ENCODE results near the gene AQP12B. TPM values are rescaled to one million over a fixed set of nuclear protein-coding genes. Genes with fewer than 3 reads are reported as not detected.
"Not testable (repeated sequence)": the region's sequence is repeated elsewhere in the genome, so short reads cannot be mapped to it uniquely, and the experiment has no call there.

Gene AQP12B
- total RNA-seq, 2 donors from 2014 or later, result 0.85 to 2.4 TPM

DNA sequence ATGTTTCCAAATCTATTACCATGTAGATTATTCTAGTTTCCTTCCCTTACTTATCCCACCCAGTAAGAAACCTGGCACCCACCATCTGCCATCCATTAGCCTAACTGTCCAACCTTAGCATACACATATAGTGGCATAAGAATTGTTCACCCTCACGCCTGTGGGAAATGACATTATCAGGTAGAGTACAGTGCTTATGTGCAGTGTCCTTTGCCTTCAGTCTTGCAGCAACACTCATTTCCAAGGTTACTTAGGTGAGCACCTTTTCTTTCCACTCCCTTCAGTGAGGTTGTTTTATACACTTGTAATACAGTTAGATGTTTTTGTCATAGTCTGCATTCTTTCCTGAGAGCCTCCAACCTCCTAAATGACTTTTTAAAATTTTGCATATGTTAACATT, 18.1 kb downstream of the AQP12B start:
- ATAC-seq (no peak), DNase-seq (no peak)
- intact Hi-C loops (cut with DNase I, micrococcal nuclease), result no loop called here

DNA sequence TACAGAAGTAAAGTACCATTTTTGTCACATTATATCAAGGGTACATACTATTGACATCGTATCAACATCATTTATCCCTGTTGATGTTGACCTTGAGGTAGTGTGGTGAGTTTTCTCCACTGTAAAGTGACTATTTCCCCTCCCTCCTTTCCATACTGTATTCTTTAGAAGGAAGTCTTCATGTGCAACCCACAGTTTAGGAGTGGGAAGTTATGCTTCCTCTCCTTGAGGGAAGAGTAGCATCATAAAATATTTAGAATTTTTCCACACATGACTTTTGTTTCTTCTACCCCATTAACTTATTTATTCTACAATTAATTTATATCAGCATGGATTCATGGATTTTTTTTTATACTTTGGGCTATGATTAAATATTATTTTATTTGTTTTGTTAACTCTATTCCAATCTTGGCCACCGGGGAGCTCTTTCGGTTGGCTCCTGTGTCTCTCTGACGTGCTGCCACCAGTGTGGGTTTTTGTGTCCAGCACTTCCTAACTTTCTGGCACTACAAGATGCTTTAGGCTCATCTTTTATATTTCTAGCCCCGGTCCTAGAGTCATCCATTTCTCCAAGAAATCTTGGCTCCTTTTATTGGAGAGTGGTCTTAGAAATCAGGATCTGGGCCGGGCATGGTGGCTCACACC, 19.0 kb downstream of the AQP12B start:
- DNase-seq (no peak), ATAC-seq (no peak)
- intact Hi-C loops (cut with DNase I, micrococcal nuclease), result no loop called here

DNA sequence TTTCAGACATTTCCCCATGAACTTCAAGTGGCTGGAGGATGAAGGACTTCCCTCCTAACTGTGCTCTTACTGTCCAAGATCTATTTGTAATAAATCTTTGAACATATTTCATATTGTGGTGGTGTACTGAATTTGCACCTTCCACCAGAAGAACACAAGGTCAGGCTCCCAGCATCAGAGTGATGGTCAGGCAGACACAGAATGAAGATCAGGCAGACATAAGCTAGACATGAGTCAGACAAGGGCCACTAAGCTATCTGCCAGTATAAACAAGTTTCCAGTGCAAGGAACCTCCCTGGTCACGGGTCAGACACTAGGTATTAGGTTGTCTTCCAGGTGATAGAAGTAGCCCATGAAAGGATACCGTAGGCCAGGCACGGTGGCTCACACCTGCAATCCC, 20.0 kb downstream of the AQP12B start:
- no peak for DNase-seq
- no peak for ATAC-seq
- intact Hi-C loops (cut with DNase I, micrococcal nuclease), result no loop called here

DNA sequence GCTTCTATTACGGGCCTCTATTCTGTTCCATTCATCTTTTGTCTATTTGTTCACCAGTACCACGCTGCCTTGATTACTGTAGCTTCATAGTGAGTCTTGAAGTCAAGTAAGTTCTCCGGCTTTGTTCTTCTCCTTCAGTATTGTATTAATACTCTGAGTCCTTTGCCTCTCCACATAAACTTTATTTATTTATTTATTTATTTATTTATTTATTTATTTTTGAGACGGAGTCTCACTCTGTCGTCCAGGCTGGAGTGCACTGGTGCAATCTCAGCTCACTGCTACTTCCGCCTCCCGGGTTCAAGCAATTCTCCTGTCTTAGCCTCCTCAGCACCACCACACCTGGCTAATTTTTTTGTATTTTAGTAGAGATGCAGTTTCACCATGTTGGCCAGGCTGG, 22.8 kb downstream of the AQP12B start:
- intact Hi-C loops (cut with DNase I, micrococcal nuclease); ATAC-seq; DNase-seq: not testable (repeated sequence)

DNA sequence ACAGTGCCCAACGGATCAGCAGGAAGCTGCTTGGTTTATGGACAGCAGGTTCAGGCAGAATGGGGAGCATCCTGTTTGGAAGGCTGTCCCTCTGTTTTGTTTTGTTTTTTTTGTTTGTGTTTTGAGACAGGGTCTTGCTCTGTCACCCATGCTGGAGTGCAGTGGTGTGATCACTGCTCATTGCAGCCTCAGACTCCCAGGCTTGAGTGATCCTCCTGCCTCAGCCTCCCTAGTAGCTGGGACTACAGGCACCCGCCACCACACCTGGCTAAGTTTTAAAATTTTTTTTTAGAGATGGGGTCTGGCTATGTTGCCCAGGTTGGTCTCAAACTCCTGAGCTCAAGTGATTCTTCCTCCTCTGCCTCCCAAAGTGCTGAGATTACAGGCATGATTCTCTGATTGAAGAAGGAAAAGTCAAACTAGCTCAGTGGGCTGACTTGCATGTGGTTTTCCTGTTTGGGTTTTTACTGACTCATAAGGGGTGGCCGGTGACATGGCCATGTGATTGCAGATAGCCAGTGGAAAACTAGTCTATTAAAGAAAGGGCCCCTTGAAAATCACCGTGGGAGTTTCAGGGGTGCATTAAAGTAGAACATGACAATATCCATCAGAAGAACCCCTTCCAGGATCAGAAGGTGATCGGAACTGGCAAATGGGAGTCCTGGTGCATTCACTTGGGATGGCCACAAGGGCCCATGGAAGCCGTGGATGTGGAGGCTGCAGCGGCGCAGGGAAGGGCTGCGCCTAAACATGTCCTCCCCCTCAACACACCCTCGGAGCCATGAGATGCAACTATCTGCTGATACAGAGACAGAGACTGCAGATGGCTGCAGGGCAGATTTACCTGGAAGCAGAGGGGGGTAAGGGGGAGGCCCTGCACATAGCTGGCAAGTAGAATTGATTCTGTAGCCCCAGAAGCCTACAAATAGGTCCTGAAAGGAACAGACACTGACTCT, 26.5 kb downstream of the AQP12B start:
- ATAC-seq (no peak), DNase-seq (no peak)
- intact Hi-C loops (cut with DNase I, micrococcal nuclease), result no loop called here

DNA sequence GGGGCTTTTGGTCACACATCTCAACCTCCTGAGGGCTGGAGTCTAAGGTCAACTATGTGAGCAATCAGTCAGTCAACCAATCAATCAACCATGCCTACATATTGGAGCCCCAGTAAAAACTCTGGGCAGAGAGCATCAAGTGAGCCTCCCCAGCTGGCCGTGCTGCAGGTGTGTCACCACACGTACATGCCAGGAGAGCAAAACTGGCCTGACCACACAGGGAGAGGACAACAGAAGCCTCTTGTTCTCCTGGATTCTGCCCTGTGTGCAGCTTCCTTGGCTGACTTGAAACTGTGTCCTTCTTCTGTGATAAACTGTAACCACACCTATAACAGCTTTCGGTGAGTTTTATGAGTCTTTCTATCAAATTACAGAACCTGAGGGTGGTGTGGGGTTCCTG, 31.5 kb downstream of the AQP12B start:
- DNase-seq (no peak), ATAC-seq (peak; percentile 66)
- intact Hi-C loops (cut with DNase I, micrococcal nuclease), result no loop called here

DNA sequence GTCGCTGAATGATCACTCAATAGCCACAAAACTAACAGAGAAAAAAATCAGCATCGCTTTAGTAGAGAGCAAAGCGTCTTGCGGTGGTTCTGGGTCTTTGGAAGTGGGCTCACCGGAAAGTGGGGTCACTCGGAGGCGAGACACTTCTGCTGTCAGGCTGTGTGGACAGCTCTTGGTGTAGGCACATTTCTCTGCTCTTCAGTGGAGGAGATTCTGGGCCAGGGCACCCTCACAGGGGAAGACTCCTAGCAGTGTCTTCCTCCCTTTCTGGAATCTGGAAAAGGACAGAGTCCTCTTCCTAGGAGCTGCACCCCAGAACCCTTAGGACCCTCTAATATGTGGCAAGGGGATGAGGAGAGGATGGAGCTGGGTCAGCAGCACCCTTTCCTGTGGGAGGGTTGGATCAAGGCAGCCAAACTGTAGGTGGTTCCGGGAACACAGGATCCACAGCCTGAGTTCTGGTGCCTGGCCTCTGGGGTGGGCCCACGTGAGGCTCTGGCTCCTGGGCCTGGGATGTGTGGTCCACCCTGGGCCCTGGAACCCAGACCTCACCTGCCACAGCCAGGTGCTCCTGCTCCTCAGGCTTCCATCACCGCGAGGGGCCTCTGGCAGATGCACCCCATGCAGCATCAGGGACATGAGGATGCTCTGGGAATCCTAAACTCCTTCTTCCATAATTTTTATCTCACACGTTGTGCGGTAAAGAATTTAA, 32.3 kb downstream of the AQP12B start:
- ATAC-seq (no peak), DNase-seq (no peak)
- intact Hi-C loops (cut with DNase I, micrococcal nuclease), result no loop called here

DNA sequence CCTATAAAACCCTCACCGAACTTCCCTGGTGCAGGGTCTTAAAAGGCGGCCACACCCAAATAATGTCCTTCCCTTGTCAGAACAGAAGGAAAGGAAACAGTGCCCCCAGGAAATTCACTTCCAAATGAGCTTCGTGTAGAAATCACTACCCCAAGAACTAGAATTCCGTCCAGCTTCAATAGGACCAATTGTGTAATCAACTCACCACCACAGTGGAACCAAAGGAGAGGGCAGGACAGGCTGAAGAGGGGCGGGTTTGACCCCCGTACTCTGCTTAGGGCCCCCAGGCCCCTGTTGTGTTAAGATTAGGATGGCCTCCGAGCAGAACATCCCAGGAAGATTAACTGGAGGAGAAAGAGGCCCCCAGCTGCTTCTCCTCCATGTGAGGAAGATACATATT, 33.4 kb downstream of the AQP12B start:
- intact Hi-C loops (cut with DNase I, micrococcal nuclease), result no loop called here
- DNase-seq, result no peak

DNA sequence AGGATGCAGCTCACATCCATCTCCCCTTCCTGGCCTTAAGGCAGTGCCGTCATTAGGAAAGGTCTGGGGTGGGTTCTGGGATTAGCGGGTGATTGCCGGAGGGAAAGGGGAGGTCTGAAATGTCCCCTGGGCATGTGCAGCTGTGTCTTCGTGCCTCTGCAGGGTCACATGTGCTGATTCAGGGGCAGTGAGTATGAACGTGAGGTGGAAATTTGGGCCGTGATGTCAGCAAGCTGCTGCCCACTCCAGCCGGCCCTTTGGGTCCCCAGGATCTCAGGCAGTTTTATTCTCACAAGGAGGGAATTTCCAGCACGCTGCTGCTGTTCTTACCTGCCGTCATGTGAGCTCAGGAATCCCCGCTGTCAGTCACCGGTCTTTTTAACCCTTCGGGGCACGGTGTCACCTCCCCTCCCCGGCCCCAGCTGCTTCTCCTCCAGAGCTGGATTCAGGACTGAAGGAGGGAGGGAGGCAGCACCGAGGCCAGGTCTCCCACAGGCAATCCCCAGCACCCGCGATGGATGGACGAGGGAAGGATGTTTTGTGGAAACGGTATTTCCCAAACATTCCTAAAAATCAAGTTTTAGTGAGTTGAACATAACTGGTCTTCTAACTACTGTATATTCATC, 33.9 kb downstream of the AQP12B start:
- ATAC-seq (no peak), DNase-seq (no peak)
- intact Hi-C loops (cut with DNase I, micrococcal nuclease), result no loop called here

More for the DNA sequence above, 33.4 kb downstream of the AQP12B start:
- no peak for ATAC-seq

DNA sequence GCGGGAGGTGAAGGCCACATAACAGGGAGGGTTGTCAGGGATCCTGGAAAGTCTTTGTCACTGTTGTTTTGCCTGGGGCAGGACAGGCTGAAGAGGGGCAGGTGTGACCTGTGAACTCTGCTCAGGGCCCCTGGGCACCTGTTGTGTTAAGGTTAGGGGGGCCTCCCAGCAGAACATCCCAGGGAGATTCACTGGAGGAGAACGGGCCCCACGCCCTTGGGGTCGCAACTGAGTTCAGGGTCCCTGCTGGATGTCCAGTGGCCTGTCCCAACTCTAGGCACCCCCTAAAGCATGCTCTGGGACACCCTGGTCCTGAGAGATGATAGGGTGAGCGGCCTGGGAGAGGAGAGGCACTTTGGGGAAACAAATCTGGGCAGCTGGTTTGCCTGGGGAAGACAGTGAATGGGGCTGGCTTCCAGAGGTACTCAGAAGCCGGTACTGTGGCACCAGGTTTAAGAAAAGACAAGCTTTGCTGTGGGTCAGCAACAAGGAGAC, 34.5 kb downstream of the AQP12B start:
- ATAC-seq (no peak), DNase-seq (no peak)
- intact Hi-C loops (cut with DNase I, micrococcal nuclease), result no loop called here

DNA sequence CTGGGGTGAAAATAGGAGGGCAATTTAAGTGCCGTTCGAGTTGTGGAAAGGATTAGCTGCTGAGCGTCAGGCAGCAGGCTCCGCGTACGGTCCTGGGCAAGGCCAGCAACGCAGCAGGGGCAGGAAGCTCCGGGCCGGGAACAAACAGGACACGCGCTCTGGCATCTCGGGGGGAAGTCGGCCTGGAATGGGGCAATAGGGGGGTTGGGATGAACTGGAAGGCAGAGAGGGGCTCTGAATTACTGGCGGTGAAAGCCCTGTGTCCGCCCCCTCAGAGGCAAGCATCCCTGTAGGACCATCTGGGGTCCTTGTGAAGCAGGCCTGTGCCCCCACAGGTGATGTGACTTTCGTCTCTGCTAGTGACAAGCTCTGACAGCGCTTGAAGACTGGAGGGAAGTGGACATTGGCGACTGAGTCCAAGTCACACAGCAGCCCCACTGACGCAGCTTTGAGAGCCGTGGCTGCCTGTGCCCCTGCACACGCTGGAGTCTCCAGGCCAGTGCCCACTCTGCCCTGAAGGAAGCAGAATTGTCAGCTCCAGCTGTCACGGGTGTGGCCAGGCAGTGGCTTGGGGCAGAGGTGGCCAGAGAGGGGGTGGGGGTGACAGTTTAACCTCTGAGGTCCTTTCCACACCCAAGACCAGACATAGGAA, 35.1 kb downstream of the AQP12B start:
- ATAC-seq (no peak), DNase-seq (no peak)
- intact Hi-C loops (cut with DNase I, micrococcal nuclease), result no loop called here

DNA sequence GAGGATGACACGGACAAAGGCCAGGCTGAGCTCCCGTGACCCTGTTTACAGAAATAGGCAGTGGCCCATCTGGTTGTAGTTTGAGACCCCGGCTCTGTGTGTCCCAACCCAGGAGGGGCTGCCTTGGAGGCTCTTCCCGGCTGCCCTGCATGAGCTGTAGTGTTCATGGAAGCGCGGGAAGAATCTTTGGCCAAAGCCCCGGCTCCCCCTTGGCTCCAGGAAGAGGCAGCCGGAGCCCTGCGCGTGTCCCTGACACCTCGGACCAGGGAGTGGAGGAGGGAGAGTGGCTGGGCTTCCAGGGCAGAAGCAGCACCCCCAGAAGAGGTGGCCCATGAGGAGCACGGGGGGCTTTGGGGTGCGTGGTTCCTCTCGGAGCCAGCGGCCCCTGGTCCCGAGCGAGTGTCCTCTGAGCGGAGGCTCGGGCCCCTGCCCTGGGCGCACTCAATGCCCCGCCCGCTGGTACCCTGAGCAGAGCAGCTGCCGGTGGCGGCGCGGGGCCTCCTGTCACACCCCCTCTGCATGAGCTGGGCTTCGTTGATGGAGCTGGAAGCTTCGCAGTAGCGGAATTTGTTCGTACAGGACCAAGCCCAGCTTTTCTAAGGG, 35.7 kb downstream of the AQP12B start:
- no peak for DNase-seq
- intact Hi-C loops (cut with DNase I, micrococcal nuclease), result no loop called here
- ATAC-seq, result no peak

DNA sequence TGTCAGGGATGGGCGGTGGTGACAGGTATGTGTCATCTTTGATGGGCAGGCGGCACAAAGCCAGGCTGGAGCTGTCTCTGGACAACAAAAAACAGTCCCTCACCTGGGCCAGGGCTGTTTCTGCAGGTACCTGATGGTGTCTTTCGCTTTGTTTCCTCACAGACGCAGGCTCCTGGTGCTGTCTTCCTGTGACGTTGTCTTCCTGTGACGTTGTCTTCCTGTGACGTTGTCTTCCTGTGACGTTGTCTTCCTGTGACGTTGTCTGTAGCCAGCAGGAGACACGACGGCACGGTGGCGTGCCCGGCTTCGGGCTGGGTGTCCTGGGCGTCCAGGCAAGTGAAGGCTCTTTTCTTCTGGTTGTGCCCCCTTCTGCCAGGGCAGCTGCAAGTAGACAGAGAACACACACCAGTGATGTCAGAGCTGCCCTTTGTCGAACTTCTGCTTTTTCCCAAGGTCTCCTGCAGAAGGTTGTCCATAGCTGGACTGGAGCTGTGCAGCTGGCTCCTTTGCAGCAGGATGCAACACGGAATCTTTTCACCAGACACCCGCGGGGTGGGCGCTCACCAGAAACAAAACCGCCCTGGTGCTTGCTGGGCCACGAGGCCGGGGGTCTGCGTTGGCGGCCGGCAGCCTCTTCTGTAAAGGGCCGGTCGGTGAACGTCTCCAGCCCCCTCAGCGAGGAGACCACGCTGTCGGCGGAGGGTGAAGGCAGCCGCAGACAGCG, 36.3 kb downstream of the AQP12B start:
- ATAC-seq (no peak), DNase-seq (no peak)
- intact Hi-C loops (cut with DNase I, micrococcal nuclease), result no loop called here

DNA sequence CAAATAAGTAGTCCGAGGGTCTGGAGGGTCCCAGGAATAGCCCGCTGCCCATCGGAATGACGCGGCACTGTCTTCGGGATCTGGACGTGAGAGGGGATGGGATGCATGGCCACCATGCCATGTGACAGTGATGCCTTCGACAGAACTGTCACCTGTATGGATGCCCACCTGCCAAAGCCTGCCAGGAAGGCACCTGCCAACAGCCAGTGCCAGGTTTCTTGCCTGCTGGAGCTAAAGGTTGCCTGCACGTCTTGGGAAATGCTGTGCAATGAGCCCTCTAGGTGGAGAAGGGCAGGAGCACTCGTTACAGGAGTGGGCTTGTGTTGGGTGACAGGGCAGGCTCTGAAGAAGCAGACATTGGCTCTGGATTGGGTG, 36.9 kb downstream of the AQP12B start:
- no peak for DNase-seq
- intact Hi-C loops (cut with DNase I, micrococcal nuclease), result no loop called here
- ATAC-seq, result no peak

DNA sequence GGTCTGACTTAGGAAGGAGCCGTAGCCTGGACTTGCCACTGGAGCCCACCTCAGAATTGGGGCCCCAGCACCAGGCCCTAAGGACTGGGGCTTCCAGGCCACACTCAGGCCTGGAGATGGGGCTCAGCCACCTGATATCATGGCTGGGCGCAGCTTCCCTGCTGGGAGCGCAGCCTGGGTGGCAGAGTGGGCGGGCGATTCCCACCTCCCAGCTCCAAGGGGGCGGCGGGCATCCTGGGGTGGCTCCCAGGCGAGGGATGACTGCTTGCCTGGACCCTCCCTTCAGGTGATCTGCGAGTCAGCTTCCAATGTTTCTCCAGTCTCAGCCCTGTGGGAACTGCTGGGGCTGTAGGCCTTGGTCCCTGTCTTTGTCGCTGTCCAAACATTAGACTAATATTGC, 37.3 kb downstream of the AQP12B start:
- ATAC-seq, result no peak
- no peak for DNase-seq

DNA sequence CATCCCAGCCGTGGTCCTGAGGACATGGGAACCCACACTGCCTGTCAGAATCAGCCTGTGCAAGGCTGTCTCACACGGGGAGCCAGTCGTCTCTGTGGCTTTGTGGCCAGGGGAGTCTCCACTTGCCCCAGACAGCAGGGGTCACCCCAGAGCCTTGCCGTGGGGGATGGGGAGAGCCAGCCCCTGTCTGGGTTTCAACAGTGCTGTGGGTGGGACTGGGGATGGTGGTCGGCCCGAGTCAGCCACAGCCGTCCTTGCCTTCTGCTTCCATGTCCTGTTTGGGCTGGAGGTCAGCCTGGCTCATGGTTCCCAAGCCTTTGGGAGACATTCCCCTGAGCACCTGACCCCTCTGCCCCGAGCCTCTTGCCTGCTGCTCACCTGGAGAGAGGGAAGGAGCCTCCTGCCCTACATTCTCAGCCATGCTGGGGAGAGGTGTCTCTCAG, 37.8 kb downstream of the AQP12B start:
- intact Hi-C loops (cut with DNase I, micrococcal nuclease), result no loop called here
- ATAC-seq (no peak), DNase-seq (no peak)

More for the DNA sequence above, 37.3 kb downstream of the AQP12B start:
- intact Hi-C loops (cut with DNase I, micrococcal nuclease), result no loop called here

DNA sequence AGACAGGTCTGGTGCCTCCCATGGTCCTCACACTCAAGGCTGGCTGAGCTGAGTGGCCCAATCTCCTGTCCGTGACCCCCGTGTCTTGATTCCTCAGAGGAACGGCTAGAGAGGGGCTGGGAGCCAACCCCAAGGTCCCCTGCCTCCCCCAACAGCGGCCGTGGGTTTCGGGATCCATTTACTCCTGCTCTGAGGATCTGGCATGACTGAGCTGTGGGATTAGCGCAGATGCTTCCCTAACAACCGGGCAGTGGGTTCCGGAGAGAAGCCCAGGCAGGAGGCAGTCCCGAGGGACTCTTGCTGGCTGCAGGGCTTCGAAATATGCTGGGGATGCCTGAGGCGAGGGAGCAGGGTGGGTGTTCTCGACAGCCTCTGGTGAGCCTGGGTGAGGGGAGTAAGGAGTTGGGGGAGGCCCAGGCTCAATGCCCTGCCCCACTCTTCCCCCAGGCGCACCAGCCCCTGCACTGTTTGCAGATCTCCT, 38.5 kb downstream of the AQP12B start:
- ATAC-seq (no peak), DNase-seq (no peak)
- intact Hi-C loops (cut with DNase I, micrococcal nuclease), result no loop called here

DNA sequence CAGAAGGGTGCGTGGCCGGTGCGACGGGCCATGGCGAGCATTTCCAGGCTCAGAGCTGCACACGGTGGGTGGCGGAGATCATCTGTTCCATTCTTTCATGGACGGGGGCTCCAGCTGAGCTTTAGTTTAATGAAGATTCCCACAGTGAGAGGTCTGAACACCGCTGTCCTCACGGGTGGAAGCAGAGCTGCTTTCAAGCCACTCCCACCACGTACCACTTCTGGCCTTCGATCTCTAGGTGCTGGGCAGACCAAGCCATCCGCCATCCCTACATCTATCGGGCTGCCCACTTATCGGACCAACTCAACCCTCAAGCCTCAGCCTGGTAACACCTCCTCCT, 38.9 kb downstream of the AQP12B start:
- intact Hi-C loops (cut with DNase I, micrococcal nuclease), result no loop called here
- no peak for ATAC-seq
- DNase-seq, result no peak
